Measurements from ENCODE around the gene TRIM46.

DNA sequence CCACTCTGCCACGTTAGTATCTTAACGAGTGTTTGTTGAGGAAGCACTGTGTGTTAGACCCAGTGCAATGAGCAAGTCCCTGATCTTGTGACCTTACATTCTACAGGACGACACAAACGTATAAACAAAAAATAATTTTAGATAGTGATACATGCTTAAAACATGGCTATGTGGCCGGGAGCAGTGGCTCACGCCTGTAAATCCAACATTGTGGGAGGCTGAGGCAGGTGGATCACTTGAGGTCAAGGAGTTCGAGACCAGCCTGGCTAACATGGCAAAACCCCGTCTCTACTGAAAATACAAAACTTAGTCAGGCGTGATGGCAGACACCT, 54.4 kb downstream of the TRIM46 start:
- TF ChIP-seq, protein P1, sequence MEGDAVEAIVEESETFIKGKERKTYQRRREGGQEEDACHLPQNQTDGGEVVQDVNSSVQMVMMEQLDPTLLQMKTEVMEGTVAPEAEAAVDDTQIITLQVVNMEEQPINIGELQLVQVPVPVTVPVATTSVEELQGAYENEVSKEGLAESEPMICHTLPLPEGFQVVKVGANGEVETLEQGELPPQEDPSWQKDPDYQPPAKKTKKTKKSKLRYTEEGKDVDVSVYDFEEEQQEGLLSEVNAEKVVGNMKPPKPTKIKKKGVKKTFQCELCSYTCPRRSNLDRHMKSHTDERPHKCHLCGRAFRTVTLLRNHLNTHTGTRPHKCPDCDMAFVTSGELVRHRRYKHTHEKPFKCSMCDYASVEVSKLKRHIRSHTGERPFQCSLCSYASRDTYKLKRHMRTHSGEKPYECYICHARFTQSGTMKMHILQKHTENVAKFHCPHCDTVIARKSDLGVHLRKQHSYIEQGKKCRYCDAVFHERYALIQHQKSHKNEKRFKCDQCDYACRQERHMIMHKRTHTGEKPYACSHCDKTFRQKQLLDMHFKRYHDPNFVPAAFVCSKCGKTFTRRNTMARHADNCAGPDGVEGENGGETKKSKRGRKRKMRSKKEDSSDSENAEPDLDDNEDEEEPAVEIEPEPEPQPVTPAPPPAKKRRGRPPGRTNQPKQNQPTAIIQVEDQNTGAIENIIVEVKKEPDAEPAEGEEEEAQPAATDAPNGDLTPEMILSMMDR (IDR thresholded peaks at IDR 0.05; ENCODE audit: insufficient read depth, low read length), result no peak
- TF ChIP-seq POLR2AphosphoS5 (IDR thresholded peaks at IDR 0.05; ENCODE audit: low read depth) (no peak), GABPA (IDR thresholded peaks at IDR 0.05; ENCODE audit: low read depth) (no peak), SPI1 (IDR thresholded peaks at IDR 0.05; ENCODE audit: borderline replicate concordance, low read depth) (no peak)
- TF ChIP-seq, protein P2, sequence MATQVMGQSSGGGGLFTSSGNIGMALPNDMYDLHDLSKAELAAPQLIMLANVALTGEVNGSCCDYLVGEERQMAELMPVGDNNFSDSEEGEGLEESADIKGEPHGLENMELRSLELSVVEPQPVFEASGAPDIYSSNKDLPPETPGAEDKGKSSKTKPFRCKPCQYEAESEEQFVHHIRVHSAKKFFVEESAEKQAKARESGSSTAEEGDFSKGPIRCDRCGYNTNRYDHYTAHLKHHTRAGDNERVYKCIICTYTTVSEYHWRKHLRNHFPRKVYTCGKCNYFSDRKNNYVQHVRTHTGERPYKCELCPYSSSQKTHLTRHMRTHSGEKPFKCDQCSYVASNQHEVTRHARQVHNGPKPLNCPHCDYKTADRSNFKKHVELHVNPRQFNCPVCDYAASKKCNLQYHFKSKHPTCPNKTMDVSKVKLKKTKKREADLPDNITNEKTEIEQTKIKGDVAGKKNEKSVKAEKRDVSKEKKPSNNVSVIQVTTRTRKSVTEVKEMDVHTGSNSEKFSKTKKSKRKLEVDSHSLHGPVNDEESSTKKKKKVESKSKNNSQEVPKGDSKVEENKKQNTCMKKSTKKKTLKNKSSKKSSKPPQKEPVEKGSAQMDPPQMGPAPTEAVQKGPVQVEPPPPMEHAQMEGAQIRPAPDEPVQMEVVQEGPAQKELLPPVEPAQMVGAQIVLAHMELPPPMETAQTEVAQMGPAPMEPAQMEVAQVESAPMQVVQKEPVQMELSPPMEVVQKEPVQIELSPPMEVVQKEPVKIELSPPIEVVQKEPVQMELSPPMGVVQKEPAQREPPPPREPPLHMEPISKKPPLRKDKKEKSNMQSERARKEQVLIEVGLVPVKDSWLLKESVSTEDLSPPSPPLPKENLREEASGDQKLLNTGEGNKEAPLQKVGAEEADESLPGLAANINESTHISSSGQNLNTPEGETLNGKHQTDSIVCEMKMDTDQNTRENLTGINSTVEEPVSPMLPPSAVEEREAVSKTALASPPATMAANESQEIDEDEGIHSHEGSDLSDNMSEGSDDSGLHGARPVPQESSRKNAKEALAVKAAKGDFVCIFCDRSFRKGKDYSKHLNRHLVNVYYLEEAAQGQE (IDR thresholded peaks at IDR 0.05; ENCODE audit: insufficient replicate concordance, low read depth), result no peak
